NCI-H774 (cell line): ENCODE measurements around the gene TMEM60.

Experiments used
- DNase-seq: peaks from one replicate; lab custom pipeline; 2025; lab: John Stamatoyannopoulos, UW

TMEM60 gene

DNA sequence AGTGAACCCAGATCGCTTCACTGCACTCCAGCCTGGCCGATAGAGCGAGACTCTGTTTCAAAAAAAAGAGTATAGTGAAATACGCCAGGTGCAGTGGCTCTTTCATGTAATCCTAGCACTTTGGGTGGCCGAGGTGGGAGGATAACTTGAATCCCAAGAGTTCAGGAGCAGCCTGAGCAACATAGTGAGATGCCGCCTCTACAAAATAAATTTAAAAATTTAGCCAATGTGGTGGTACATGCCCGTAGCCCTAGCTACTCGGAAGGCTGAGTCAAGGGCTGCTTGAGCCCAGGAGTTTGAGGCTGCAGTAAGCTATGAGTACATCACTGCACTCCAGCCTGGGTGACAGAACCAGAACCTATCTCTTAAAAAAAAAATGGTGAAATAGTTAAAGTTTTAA is 27.9 kb downstream of the TMEM60 start:
- no peak for DNase-seq

DNA sequence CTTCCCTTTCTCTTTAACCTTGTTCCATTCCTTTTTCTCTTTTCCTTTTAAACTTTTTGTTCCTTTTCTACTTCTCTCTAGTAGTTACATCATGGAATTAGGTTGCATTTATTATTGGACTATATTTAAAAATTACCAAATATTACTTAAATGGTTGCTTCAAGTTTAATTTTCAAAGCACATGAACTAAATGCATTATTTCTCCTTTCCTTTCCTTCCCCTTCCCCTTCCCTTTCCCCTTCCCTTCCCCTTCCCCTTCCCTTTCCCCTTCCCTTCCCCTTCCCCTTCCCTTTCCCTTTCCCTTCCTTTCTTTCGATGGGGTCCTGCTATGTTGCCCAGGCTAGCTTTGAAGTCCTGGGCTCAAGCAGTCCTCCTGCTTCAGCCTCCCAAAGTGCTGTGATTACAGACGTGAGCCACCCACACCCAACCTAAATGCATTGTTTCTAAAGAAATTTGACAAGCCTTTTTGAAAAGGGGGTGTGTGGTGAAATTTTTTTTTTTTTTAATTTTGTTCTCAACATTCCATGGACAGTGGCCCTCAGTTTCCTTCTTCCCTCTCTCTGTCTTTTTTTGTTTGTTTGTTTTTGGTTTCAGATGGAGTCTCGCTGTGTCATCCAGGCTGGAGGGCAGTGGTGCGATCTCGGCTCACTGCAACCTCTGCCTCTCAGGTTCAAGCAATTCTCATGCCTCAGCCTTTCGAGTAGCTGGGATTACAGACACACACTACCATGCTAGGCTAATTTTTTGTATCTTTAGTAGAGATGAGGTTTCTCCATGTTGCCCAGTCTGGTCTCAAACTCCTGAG is 31.2 kb downstream of the TMEM60 start:
- DNase-seq, result no peak

DNA sequence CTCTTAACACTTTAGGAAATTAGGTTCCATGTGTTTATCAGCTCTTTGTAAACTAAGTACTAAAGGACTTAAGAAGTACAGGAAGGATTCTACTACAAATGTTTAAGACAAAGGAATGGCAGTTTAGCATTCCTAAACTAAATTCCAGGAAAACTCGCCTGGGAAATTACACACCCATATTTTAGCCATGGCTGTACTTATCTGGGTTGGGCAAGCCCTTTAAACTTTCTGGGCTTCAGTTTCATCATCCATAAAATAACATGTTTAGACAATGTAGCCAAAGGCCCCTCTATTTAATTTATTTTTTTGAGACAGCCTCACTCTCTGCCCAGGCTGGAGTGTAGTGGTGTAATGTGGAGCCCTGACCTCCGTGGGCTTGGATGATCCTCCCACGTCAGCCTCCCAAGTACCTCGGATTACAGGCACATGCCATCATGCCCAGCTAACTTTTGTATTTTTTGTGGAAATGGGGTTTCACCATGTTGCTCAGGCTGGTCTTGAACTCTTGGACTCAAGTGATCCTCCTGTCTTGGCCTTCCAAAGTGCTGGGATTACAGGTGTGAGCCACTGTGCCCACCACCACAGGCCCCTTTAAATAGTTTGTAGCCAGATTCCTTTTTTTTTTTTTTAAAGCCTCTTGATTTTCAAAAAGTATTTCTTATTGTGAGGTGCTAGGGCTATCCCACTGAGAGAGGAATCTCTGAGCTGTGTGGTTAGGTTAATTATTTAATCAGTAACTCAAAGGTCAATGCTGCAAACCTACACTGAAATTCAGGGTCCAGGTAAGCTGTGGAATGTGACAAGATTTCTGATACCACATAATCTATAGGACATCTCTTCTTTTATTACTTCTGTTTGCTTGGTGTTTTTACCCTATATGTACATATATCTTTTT is 32.1 kb downstream of the TMEM60 start:
- DNase-seq, result no peak

DNA sequence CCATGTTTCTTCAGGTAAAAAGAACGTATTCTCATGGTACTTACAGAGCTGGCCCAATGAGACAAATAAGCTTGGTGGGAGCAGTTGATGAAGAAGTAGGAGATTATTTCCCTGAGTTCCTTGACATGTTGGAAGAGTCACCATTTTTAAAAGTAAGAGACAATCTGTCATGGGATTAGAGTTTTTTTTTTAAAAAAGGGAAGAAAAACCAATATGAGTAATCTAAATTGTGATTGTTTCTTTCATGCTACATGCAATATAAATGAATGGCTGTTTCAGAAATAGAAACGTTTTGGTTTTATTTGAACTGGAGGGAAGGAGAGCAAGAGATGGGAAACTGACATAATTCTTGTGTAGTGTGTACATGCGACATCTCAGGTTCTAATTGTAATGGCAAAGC is 32.8 kb downstream of the TMEM60 start:
- DNase-seq, result no peak

DNA sequence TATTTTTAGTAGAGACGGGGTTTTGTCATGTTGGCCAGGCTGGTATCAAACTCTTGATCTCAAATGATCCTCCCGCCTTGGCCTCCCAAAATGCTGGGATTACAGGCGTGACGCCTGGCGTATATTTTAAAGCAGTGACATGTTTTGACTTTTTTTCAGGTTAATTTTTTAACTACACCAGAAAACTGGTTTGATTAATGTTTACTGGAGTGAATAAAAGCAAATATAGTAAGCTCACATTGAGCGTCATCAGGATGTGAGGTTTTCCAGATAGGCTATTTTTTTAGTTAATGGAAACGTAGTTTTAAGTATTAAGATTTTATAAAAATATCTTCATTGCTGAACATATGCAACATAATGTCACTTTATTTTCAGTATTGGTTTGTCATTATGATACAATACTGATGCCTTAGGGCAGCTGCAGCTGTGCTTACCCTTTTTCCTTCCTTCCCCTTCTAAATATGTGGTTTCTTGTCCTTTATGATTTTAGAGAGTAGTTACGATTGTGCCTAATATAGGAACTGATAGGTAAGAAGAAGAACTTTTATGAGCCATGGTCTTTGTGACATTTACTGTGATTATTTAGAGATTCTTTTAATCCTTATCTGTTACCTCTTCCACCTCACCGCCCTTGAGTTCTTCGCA is 37.3 kb downstream of the TMEM60 start:
- DNase-seq, result no peak

DNA sequence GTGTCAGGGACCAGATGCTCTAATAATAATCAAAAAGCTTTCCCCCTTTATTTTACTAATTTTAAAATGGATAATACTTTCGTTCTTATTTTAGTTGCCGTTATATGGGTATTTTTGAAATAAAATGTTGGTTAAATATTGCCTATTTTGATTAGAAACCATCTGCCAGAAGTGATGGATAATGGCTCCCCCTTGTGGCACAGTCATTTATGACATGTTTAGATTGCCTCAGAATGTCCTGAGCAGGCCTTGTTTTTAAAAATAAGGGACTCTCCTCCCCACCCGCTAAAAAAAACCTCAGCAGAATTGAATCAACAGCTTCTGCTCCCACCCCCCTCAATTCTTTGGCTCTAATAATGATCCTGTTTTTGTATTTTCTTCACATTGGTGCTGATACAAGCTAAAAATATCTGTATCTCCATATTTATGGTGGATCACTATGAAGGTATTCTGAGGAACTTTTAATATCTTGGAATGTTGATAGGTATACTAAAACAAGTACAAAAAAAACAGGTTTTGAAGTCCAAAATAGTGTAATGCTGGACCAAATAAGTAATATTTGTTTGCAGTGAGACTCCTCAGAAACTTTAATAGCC is 38.8 kb downstream of the TMEM60 start:
- peak; percentile 10 for DNase-seq

DNA sequence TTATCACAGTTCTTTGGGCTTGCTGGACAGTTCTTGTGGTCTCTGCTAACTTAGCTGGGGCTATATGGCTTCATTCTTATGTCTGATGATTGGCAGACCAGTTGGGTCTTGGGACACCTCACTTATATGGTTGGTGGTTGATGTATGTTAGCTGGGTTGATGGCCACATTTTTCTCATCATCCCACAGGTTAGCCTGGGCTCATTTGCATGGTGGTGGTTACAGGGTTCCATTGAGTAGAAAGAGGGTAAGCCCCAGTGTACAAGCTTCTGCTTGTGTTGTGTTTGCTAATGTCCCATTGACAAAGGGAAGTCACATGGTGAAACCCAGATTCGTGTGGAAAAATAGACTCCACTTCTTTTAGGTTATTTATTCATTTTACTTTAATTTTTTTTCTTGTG is 40.6 kb downstream of the TMEM60 start:
- DNase-seq, result no peak

DNA sequence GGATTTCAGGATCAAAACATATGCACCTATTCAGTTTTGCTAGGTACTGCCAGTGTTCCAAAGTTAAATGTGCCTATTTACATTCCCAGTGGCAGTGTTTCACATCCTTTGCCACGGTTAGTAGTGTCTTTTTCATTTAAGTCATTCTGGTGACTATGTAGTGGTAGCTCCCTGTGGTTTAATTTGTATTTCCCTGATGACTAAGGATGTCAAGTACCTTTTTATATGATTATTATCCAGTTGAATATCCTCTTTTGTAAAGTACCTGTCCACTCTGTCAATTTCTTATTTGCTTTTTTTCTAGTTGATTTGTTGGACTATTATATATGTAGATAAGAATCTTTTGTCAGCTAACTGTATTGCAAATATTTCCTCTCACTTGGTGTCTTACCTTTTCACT is 45.1 kb downstream of the TMEM60 start:
- DNase-seq, result peak; percentile 54

DNA sequence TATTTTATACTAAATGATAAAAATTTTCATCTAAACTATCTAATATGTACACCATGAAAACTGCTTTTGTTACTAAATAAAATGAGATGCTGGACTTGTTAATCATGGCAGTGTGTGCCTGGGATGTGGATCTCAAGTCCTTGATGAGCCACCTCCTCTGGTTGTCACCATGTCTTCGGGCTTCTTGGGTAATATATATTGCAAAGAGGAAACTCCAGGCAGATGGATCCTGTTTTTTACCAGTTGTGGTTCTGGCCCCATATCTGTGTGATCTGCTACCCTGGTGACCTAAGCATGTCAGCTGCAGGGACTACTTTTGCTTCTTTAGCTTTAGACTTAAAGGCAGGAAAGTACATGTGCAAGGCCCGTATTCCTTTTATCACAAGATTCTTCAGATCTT is 46.2 kb downstream of the TMEM60 start:
- DNase-seq, result no peak

DNA sequence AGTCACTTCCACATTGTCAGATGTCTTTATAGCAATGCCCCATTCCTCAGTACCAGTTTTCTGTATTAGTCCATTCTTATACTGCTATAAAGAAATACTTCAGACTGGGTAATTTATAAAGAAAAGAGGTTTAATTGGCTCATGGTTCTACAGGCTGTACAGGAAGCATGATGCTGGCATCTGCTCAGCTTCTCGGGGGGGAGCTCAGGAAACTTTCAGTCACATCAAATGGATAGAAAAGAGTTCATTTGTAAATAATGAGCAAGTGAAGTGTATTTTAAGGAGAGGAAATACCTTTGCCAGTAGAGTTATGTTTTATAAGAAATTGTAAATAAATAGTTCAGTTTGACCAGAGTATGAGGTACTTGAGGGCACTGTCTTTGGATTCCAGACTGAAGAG is 50.5 kb downstream of the TMEM60 start:
- DNase-seq, result no peak

DNA sequence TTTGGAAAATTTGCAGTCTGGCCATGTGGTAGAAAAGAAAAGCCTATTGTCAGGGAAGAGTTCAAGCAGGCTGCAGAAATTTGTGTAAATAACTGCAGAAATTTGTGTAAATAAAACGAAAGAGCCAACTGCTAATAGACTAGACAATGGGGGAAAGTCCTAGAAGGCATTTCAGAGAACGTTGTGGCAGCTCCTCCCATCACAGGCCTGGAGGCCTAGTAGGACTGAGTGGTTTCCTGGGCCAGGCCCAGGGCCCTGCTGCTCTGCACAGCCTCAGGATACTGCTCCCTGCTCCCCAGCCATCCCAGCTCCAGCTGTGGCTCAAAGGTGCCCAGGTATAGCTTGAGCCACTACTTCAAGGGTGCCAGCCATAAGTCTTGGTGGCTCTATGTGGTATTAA is 51.1 kb downstream of the TMEM60 start:
- no peak for DNase-seq

DNA sequence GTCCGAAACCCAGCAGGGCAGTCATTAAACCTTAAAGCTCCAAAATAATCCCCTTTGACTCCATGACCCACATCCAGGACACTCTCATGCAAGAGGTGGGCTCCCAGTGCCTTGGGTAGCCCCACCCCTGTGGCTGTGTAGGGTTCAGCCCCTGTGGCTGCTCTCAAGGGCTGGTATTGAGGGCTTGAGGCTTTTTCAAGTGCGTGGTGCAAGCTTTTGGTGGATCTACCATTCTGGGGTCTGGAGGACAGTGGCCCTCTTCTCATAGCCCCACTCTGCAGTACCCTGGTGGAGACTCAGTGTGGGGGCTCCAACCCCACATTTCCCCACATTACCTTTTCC is 51.4 kb downstream of the TMEM60 start:
- no peak for DNase-seq

DNA sequence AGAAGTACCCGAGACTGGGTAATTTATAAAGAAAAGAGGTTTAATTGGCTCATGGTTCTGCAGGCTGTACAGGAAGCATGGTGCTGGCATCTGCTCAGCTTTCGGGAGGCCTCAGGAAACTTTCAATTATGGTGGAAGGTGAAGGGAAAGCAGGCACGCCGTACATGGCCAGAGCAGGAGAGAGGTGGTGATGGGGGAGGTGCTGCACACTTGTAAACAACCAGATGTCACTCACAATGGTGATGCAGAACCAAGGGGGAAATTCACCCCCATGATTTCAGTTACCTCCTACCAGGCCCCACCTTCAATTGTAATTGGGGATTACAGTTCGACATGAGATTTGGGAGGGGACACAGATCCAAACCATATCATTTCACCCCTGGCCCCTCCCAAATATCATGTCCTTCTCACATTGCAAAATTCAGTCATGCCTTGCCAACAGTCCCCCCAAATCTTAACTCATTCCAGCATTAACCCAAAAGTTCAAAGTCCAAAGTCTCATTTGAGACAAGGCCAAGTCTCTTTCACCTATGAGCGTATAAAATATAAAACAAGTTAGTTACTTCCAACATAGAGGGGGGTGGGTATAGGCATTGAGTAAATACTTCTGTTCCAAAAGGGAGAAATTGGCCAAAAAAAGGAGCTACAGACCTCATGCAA is 51.9 kb downstream of the TMEM60 start:
- DNase-seq, result no peak

DNA sequence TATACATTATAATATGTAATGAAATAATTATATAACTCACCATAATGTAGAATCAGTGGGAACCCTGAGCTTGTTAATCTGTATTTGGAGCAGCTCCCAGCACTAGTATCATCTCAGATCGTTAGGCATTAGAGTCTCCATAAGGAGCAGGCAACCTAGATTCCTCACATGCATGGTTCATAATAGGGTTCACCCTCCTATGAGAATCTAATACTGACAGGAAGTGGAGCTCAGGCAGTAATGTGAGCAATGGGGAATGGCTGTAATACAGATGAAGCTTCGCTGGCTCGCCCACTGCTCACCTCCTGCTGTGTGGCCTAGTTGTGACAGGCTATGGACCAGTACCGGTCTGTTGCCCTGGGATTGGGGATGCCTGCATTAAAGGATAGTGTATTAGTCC is 52.5 kb downstream of the TMEM60 start:
- no peak for DNase-seq
